HG03378 (cell line): ENCODE results near the gene SCYGR3.

Experiments used
- ATAC-seq: cut with Tn5 transposase; IDR thresholded peaks from one replicate; pipeline ENCODE4 v1.9.1; 2021; ENCODE audit warnings: mild to moderate bottlenecking, moderate library complexity; ENCODE audit not compliant: unreplicated experiment

The SCYGR3 gene

GRCh38 chr2:227566012-227566411 lies 48.6 kb downstream of the SCYGR3 start:
- ATAC-seq: no peak

GRCh38 chr2:227565080-227565479 lies 49.6 kb downstream of the SCYGR3 start:
- no peak for ATAC-seq
